ENCODE data around the gene WWOX.

DNA sequence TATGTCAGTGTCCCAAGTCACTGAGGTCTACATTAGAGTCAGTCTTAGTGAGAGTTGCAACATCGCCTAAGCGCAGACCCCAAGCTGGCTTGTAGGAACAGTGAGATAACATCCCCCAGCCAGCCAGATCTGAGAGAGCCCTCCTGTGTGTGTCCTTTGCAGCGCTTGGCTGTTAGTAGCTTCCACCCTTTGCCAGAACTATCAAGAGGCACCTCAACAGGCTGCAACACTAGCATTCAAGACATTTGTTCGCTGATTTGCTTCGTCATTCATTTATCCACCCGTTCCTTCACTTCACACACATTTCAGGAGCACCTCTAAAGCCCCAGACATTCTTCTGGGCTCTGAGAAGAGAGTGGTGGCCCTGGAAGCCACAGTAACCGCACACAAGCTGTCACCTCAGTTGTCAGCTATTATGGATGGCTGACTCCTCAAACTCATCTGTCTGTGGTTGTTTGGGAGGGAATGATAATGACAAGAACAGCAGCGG lies 289.6 kb downstream of the WWOX start:
- TF ChIP-seq, protein P1, sequence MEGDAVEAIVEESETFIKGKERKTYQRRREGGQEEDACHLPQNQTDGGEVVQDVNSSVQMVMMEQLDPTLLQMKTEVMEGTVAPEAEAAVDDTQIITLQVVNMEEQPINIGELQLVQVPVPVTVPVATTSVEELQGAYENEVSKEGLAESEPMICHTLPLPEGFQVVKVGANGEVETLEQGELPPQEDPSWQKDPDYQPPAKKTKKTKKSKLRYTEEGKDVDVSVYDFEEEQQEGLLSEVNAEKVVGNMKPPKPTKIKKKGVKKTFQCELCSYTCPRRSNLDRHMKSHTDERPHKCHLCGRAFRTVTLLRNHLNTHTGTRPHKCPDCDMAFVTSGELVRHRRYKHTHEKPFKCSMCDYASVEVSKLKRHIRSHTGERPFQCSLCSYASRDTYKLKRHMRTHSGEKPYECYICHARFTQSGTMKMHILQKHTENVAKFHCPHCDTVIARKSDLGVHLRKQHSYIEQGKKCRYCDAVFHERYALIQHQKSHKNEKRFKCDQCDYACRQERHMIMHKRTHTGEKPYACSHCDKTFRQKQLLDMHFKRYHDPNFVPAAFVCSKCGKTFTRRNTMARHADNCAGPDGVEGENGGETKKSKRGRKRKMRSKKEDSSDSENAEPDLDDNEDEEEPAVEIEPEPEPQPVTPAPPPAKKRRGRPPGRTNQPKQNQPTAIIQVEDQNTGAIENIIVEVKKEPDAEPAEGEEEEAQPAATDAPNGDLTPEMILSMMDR (conservative IDR thresholded peaks at IDR 0.05) = no peak
- TF ChIP-seq EZH2 (IDR thresholded peaks at IDR 0.05; ENCODE audit: low read depth) = no peak

All from PC-9 (cell line).